Activated T-helper 2 cell treated with anti-CD3 and anti-CD28 coated beads, Interferon-gamma antibody, Interleukin-2, Interleukin-4, amounts not matched to agents 10 μg/mL and 5 μg/mL and 100 μg/mL, durations not matched to agents 14 hours and 24 hours and 36 hours (primary cell): ENCODE results near the gene KCNQ5. TPM values are rescaled to one million over a fixed set of nuclear protein-coding genes. Genes with fewer than 3 reads are reported as not detected.
"Not testable (repeated sequence)": the region's sequence is repeated elsewhere in the genome, so short reads cannot be mapped to it uniquely, and the experiment has no call there.

ENCODE experiments used
- DNase-seq: peaks from one replicate; pipeline ENCODE4 v3.0.0; 2021; ENCODE audit warnings: low spot score
- H3K27ac Mint-ChIP-seq: one replicate; pipeline ENCODE4 v1.8.0; 2021; ENCODE audit warnings: mixed read lengths
- H3K27me3 Mint-ChIP-seq: one replicate; pipeline ENCODE4 v1.8.0; 2021; ENCODE audit warnings: low read depth, mixed read lengths
- H3K36me3 Mint-ChIP-seq: one replicate; pipeline ENCODE4 v1.8.0; 2021; ENCODE audit warnings: low read depth, mixed read lengths
- H3K4me1 Mint-ChIP-seq: one replicate; pipeline ENCODE4 v1.8.0; 2021; ENCODE audit warnings: low read depth, mixed read lengths
- H3K4me3 Mint-ChIP-seq: one replicate; pipeline ENCODE4 v1.8.0; 2021; ENCODE audit warnings: low read depth, mild to moderate bottlenecking, moderate library complexity, mixed read lengths
- H3K9me3 Mint-ChIP-seq: one replicate; pipeline ENCODE4 v1.8.0; 2021; ENCODE audit warnings: mixed read lengths
- intact Hi-C: fragments of 100-400 bp; cut with micrococcal nuclease; formaldehyde crosslinking; loops from one replicate; pipeline ENCODE4 v1.15.1; 2023
- total RNA-seq: library from RNA; stranded (reverse); gene quantifications from 2 replicates; pipeline ENCODE4 v1.2.3, GENCODE V29; 2022

KCNQ5 gene
- total RNA-seq, 1 donor from 2014 or later, result 15.3 TPM

DNA sequence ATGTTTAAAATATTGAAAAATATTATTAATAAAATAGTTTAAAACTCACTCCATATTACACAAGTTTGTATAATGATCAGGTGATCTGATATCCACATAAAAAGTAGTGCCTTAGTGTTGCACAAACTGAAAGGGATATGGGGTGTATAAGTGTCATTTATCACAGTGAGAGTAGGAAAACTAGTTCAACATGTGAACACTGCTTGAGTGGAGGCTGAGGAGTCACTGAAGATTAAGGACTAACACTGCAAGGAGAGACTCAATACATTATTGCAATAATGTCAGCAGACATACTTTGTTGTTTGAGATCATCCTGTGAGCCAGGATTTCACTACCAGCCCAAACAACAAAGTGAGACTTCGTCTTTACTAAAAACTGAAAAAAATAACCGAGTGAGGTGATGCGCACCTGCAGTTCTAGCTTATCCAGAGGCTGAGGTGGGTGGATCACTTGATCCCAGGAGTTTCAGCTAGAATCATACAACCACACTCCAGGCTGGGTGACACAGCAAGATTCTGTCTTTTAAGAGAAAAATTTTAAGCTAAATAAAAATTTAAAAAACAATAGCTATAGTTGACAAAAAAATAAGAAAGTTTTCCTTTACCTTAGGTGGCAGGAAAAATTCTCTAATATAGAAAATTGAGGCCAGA lies 605.9 kb downstream of the KCNQ5 start:
- no peaks in the 10 kb centered on the region for H3K36me3 Mint-ChIP-seq
- no peaks in the 10 kb centered on the region for H3K27me3 Mint-ChIP-seq
- no peak overlapping the region for H3K27ac Mint-ChIP-seq
- no peak for DNase-seq
- H3K4me3 Mint-ChIP-seq, result no peak overlapping the region
- H3K9me3 Mint-ChIP-seq, result no peaks in the 10 kb centered on the region
- peaks cover 3% of the 10 kb centered on the region for H3K4me1 Mint-ChIP-seq
- intact Hi-C loops, result no loop called here

DNA sequence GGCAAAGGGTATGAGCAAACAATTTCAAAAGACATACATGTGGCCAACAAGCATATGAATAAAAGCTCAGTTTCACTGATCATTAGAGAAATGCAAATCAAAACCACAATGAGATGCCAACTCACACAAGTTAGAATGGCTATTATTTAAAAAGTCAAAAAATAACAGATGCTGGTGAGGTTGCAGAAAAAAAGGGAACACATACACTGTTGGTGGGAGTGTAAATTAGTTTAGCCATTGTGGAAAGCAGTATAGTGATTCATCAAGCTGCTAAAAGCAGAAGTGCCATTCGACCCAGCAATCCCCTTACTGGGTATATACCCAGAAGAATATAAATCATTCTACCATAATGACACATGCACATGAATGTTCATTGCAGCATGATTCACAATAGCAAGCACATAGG lies 610.1 kb downstream of the KCNQ5 start:
- no peaks in the 10 kb centered on the region for H3K9me3 Mint-ChIP-seq
- H3K27me3 Mint-ChIP-seq, result no peaks in the 10 kb centered on the region
- H3K36me3 Mint-ChIP-seq, result no peaks in the 10 kb centered on the region
- no peaks in the 10 kb centered on the region for H3K4me1 Mint-ChIP-seq
- intact Hi-C loops, result no loop called here
- DNase-seq, result no peak
- no peak overlapping the region for H3K4me3 Mint-ChIP-seq
- no peak overlapping the region for H3K27ac Mint-ChIP-seq

GRCh38 chr6:73233048-73233447 lies 611.2 kb downstream of the KCNQ5 start:
- Mint-ChIP-seq H3K36me3 (no peaks in the 10 kb centered on the region), H3K27me3 (no peaks in the 10 kb centered on the region), H3K27ac (no peak overlapping the region), H3K9me3 (no peaks in the 10 kb centered on the region), H3K4me3 (no peak overlapping the region), H3K4me1 (no peaks in the 10 kb centered on the region)
- no peak for DNase-seq
- intact Hi-C loops, result no loop called here

DNA sequence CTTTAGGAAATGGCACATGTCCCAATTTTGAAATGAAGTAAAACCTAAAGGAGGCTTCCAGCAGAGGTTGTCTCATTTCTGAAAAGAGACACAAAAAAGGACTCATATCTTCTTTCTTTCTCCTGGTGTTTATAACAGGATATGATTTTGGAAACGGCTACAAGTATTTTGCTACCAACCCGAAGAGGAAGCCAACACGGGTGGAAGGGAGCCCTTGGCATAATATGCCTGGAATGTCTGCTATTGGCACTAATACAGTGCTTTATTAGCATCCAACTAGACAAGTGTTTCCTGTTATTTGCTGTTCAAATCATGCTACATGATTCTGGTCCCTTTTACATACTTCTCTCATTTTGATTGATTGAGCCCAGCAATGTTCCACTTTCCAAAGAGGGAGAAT lies 612.1 kb downstream of the KCNQ5 start:
- H3K36me3 Mint-ChIP-seq, DNase-seq, H3K9me3 Mint-ChIP-seq, intact Hi-C loops, H3K27me3 Mint-ChIP-seq, H3K27ac Mint-ChIP-seq, H3K4me3 Mint-ChIP-seq, H3K4me1 Mint-ChIP-seq: not testable (repeated sequence)

GRCh38 chr6:73234733-73235132 lies 612.9 kb downstream of the KCNQ5 start:
- Mint-ChIP-seq H3K4me3 (no peak overlapping the region), H3K4me1 (no peaks in the 10 kb centered on the region), H3K27me3 (no peaks in the 10 kb centered on the region), H3K36me3 (no peaks in the 10 kb centered on the region), H3K27ac (no peak overlapping the region), H3K9me3 (no peaks in the 10 kb centered on the region)
- intact Hi-C loops, result no loop called here
- no peak for DNase-seq

DNA sequence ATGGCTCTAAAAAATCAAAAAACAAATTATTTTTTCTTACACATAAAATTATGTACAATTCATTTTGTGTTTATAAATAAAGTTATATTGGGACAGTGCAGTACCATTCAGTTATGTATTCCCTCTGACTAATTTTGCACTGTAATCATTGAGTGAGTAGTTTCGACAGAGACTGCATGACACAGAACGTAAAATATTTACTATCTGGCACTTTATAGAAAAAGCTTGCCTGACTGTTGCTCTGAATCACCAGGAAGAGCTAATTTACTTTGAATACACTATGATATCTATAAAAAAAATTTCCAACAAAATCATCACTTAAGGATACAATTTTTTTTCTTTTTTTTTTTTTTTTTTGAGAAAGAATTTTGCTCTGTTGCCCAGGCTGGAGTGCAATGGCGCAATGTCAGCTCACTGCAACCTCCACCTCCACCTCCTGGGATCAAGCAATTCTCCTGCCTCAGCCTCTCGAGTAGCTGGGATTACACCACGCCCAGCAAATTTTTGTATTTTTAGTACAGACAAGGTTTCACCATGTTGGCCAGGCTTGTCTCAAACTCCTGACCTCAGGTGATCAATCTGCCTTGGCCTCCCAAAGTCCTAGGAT lies 614.4 kb downstream of the KCNQ5 start:
- no peak for DNase-seq

DNA sequence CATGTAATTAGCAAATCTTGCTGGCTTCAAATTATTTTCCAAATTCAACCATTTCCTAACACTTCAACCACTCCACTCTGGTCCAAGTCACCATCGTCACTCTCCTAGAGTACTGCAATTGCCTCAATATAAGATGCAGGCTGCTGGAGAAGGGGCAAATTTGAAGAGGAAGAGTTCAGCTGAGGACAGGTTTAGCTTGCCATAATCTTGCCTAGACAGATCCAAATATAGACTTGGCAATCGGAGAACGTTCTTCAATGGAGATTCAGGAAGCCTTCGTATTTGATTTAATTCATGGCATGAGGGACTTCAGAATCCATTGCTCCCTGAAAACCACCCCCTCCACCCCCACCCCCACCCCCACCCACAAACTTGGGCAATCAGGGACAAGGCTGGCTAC lies 618.9 kb downstream of the KCNQ5 start:
- no peaks in the 10 kb centered on the region for H3K4me1 Mint-ChIP-seq
- H3K36me3 Mint-ChIP-seq, result no peaks in the 10 kb centered on the region
- no peak for DNase-seq
- intact Hi-C loops, result no loop called here
- H3K27ac Mint-ChIP-seq, result no peak overlapping the region
- H3K4me3 Mint-ChIP-seq, result no peak overlapping the region
- H3K9me3 Mint-ChIP-seq, result no peaks in the 10 kb centered on the region
- H3K27me3 Mint-ChIP-seq, result peaks cover 19% of the 10 kb centered on the region

More for the DNA sequence above, 614.4 kb downstream of the KCNQ5 start:
- Mint-ChIP-seq H3K36me3 (no peaks in the 10 kb centered on the region), H3K4me3 (no peak overlapping the region), H3K27me3 (no peaks in the 10 kb centered on the region), H3K27ac (no peak overlapping the region), H3K9me3 (no peaks in the 10 kb centered on the region), H3K4me1 (no peaks in the 10 kb centered on the region)
- intact Hi-C loops, result no loop called here

GRCh38 chr6:73242001-73242400 lies 620.1 kb downstream of the KCNQ5 start:
- H3K4me1 Mint-ChIP-seq, result no peaks in the 10 kb centered on the region
- H3K27me3 Mint-ChIP-seq, result peaks cover 21% of the 10 kb centered on the region
- intact Hi-C loops, result no loop called here
- no peak overlapping the region for H3K27ac Mint-ChIP-seq
- DNase-seq, result no peak
- no peak overlapping the region for H3K4me3 Mint-ChIP-seq
- no peaks in the 10 kb centered on the region for H3K9me3 Mint-ChIP-seq
- no peaks in the 10 kb centered on the region for H3K36me3 Mint-ChIP-seq
